Hepatocyte (in vitro differentiated cells): ENCODE data around the gene GPR161. TPM values are rescaled to one million over a fixed set of nuclear protein-coding genes. Genes with fewer than 3 reads are reported as not detected.

ENCODE experiments used
- DNase-seq: peaks from one replicate; pipeline ENCODE4 v3.0.0-alpha.2; 2016; ENCODE audit warnings: low spot score
- H2AFZ ChIP-seq: fragments of 200-600 bp; sonication (generic); 2 replicates; pipeline ENCODE4 v1.6.0; 2016; ENCODE audit warnings: antibody characterized with exemption, mild to moderate bottlenecking
- H3K27ac ChIP-seq: fragments of 200-600 bp; sonication (generic); 2 replicates; pipeline ENCODE4 v1.5.1; 2016; ENCODE audit warnings: mild to moderate bottlenecking
- H3K27me3 ChIP-seq: fragments of 200-600 bp; sonication (generic); 2 replicates; pipeline ENCODE4 v1.6.1; 2016
- H3K36me3 ChIP-seq: fragments of 200-600 bp; sonication (generic); replicated peaks from 2 replicates; pipeline ENCODE4 v1.5.1; 2016; ENCODE audit warnings: low read depth; ENCODE audit not compliant: insufficient read depth
- H3K4me1 ChIP-seq: fragments of 200-600 bp; sonication (generic); 2 replicates; pipeline ENCODE4 v1.5.1; 2016; ENCODE audit warnings: mild to moderate bottlenecking, moderate library complexity; ENCODE audit not compliant: insufficient read depth
- H3K4me2 ChIP-seq: fragments of 200-600 bp; sonication (generic); 2 replicates; pipeline ENCODE4 v1.6.0; 2016
- H3K4me3 ChIP-seq: fragments of 200-600 bp; sonication (generic); 2 replicates; pipeline ENCODE4 v1.5.1; 2016; ENCODE audit warnings: mild to moderate bottlenecking
- H3K79me2 ChIP-seq: fragments of 200-600 bp; sonication (generic); 2 replicates; pipeline ENCODE4 v1.6.0; 2017; ENCODE audit warnings: mild to moderate bottlenecking
- H3K9me2 ChIP-seq: fragments of 200-600 bp; sonication (generic); replicated peaks from 2 replicates; pipeline ENCODE4 v1.6.0; 2017; ENCODE audit warnings: mild to moderate bottlenecking; ENCODE audit not compliant: insufficient read depth
- H3K9me3 ChIP-seq: fragments of 200-600 bp; sonication (generic); 2 replicates; pipeline ENCODE4 v1.5.1; 2016; ENCODE audit warnings: low read depth, mild to moderate bottlenecking
- H4K20me1 ChIP-seq: fragments of 200-600 bp; sonication (generic); 2 replicates; pipeline ENCODE4 v1.6.0; 2016; ENCODE audit warnings: mild to moderate bottlenecking; ENCODE audit not compliant: insufficient read depth, poor library complexity, severe bottlenecking
- CTCF ChIP-seq: fragments of 200-600 bp; sonication (generic); IDR thresholded peaks from 2 replicates; pipeline ENCODE4 v1.5.1; 2016; ENCODE audit warnings: antibody characterized with exemption, mild to moderate bottlenecking; ENCODE audit not compliant: poor library complexity
- EZH2 ChIP-seq: fragments of 200-600 bp; sonication (generic); IDR thresholded peaks from 2 replicates; pipeline ENCODE4 v1.6.1; 2016; ENCODE audit warnings: antibody characterized with exemption, mild to moderate bottlenecking, borderline replicate concordance
- EZH2phosphoT487 ChIP-seq: fragments of 200-600 bp; sonication (generic); IDR thresholded peaks from one replicate; pipeline ENCODE4 v1.6.1; 2018; ENCODE audit warnings: antibody characterized with exemption, mild to moderate bottlenecking, low read depth, moderate library complexity; ENCODE audit not compliant: unreplicated experiment, severe bottlenecking
- WGBS: methylation state at CpG from one replicate; pipeline ENCODE4 v1.1.6; 2016; ENCODE audit warnings: low lambda C conversion rate; ENCODE audit errors: missing lambda C conversion rate; 5-methylcytosine and 5-hydroxymethylcytosine counted together
- polyA plus RNA-seq: library from polyadenylated mRNA; unstranded; fragments of >200 nt; fragmentation: Nextera tagmentation; extraction: Ambion mirVana; gene quantifications from 2 replicates; pipeline ENCODE4 v1.2.1, GENCODE V29; 2016
- total RNA-seq: library from RNA; depleted of rRNA; stranded (reverse); fragments of >200 nt; gene quantifications from 2 replicates; pipeline ENCODE4 v1.2.3, GENCODE V29; 2014

The GPR161 gene
- total and polyA plus RNA-seq, 2 experiments from 2014 or later, result 15.9 to 19.3 TPM

- Histone ChIP-seq H3K9me2 (no peaks in the 10 kb centered on the region), H4K20me1 (no peaks in the 10 kb centered on the region), H3K27ac (no peak overlapping the region), H3K4me3 (no peak overlapping the region), H2AFZ (no peak overlapping the region), H3K4me2 (peak overlapping the region; percentile 98), H3K36me3 (no peaks in the 10 kb centered on the region), H3K9me3 (no peaks in the 10 kb centered on the region), H3K4me1 (peaks cover 19% of the 10 kb centered on the region), H3K79me2 (peaks cover 58% of the 10 kb centered on the region), H3K27me3 (no peaks in the 10 kb centered on the region)
- 41% methylated on average over 1 of the region's 1 CpG for WGBS
- DNase-seq, result no peak
- TF ChIP-seq EZH2 (no peak), CTCF (no peak), EZH2phosphoT487 (no peak)
Observed at GRCh38 chr1:168134132-168134531, 2.6 kb downstream of the GPR161 start.

GRCh38 chr1:168129933-168130332 is 6.8 kb downstream of the GPR161 start:
- Histone ChIP-seq H4K20me1 (no peaks in the 10 kb centered on the region), H3K9me3 (no peaks in the 10 kb centered on the region), H3K4me2 (no peak overlapping the region), H3K36me3 (no peaks in the 10 kb centered on the region), H3K9me2 (no peaks in the 10 kb centered on the region), H3K79me2 (peaks cover 62% of the 10 kb centered on the region), H3K4me1 (peaks cover 11% of the 10 kb centered on the region), H3K4me3 (no peak overlapping the region), H2AFZ (no peak overlapping the region), H3K27ac (no peak overlapping the region), H3K27me3 (no peaks in the 10 kb centered on the region)
- no peak for DNase-seq
- TF ChIP-seq CTCF (no peak), EZH2 (no peak), EZH2phosphoT487 (no peak)
- WGBS, result 91% methylated on average over 6 of the region's 6 CpGs

GRCh38 chr1:168127503-168127902 is 9.2 kb downstream of the GPR161 start:
- Histone ChIP-seq H3K9me2 (no peaks in the 10 kb centered on the region), H3K36me3 (no peaks in the 10 kb centered on the region), H2AFZ (no peak overlapping the region), H4K20me1 (no peaks in the 10 kb centered on the region), H3K4me3 (no peak overlapping the region), H3K4me1 (no peaks in the 10 kb centered on the region), H3K27me3 (no peaks in the 10 kb centered on the region), H3K9me3 (no peaks in the 10 kb centered on the region), H3K4me2 (no peak overlapping the region), H3K79me2 (peaks cover 55% of the 10 kb centered on the region), H3K27ac (no peak overlapping the region)
- TF ChIP-seq EZH2phosphoT487 (no peak), EZH2 (no peak), CTCF (no peak)
- no peak for DNase-seq
- WGBS, result 95% methylated on average over 2 of the region's 2 CpGs

GRCh38 chr1:168125051-168125450 is 11.7 kb downstream of the GPR161 start:
- Histone ChIP-seq H3K27ac (no peak overlapping the region), H3K4me2 (no peak overlapping the region), H2AFZ (no peak overlapping the region), H4K20me1 (no peaks in the 10 kb centered on the region), H3K36me3 (no peaks in the 10 kb centered on the region), H3K4me1 (no peaks in the 10 kb centered on the region), H3K79me2 (peaks cover 38% of the 10 kb centered on the region), H3K27me3 (no peaks in the 10 kb centered on the region), H3K9me2 (no peaks in the 10 kb centered on the region), H3K4me3 (no peak overlapping the region), H3K9me3 (no peaks in the 10 kb centered on the region)
- no peak for TF ChIP-seq CTCF
- TF ChIP-seq EZH2, result no peak
- TF ChIP-seq EZH2phosphoT487, result no peak
- WGBS, result 95% methylated on average over 1 of the region's 1 CpG
- no peak for DNase-seq
